Activated CD8-positive, alpha-beta memory T cell treated with anti-CD3 and anti-CD28 coated beads for 48 hours (primary cell): ENCODE results near the gene RASGRF1.

Experiments used
- DNase-seq, 3 experiments: peaks; one replicate each; pipeline ENCODE4 v3.0.0-alpha.2; 2020; ENCODE audit warnings: low read depth in 2 of 3, low spot score in 2 of 3

Gene RASGRF1

DNA sequence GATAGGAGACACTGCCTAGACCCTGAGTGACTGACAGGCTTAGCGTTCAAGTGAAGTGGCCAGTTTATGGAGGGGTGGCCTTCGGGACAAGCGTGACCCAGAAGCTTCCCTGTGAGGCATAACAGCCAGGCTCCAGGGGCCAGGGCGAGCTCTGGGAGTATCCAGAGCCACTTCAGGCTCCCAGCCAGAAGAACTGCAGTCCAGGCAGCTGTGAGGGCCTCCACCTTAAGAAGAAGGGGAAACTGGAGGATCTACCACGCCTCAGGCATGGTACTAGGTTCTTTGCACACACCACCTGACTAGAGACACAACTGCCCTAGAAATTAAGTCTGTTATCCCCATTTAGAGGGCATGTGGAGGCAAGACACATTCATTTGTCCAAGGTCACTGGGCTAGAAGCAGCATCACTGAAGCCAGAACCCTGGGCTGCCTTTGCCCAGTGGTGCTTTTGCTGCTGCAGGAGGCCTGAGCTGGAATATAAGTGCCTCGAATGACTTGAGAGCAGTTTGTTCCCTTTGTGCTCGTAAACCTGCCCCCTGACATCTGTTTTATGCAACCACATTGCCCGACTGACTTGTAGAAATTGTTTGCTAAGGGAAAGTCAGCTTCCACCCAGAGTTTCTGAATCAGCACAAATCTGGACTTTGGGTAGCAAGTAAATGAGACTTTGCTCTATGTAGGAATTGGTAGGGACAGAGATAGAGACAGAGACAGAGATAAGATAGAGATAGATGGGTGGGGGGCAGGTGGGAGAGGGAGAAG, 23.3 kb downstream of the RASGRF1 start:
- no peak for DNase-seq

DNA sequence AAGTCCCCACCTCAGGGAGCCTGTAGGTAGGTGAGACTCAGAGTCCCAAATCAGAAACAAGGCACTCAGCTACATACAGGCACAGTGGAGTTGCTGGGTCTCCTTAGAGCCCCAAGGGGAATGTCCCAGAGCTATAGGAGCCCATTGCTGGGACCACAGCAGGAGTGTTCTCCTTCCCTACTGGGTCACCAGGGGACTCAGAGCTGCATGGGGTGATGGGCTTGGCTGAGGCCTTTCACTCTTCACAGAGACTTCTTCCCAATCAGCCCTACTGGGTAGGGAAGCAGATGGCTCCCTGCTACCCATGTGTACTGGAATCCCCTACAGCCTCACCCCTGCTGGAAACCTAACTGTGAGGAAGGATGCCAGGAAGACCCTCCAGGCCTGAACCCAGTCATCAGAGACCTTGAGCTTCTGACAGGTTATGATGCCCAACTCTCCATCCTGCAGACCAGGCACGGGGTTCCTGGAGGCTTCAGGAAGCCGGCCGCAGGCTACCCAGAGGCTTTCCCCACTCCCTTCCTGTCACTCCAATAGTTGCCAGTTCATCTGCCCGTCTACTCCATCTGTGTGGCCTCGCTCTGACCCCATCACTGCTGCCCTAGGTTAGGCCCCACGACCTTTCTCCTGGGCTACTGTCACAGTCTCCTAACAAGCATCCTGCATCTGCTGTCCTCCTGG, 24.0 kb downstream of the RASGRF1 start:
- DNase-seq, result no peak

DNA sequence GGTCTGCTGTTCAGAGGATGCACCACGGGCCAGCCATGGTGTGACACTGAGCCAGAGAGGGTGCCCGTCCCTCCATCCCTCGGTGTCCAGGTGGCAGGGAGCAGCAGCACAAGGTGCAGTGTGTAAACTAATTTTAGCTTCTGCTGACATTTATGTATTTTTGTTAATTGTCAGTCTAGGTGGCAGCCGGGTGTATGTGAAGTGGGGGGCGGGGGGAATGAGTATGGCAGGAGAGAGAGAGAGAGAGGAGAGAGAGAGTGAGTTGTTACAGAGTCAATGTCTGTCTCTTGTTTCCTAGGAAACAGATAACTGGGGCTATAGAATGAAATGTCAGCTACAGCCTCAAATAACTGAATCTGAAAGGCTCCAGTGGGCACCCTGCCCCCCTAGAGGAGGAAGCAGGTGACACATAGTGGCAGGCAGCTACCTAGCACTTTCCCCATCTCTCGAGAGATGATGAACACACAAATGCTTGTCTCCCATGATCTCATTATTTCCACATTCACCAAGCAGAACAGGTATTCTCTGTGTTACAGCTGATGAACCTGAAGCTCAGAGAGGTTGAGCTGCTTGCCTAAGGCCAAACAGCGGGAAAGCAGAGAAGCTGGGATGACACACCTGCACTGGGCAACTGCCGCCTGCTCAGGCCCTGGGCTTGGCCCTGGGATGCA, 24.7 kb downstream of the RASGRF1 start:
- DNase-seq, result no peak

DNA sequence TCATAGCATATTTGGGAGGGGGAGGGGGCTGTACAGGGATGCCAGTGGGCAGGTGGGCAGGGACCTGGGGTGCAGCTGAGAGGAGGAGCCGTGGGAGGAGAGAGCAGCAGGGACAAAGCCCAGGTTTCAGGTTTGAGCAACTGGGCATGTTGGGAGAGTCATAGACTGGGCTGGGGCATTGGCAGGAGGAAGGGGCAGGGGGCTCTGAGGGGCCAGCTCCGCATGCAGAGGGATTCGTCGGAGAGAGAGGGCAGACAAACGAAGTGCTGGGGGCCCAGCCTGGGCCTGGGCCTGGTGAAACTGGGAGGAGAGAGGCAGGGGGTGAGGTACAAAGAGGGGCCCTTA, 25.2 kb downstream of the RASGRF1 start:
- DNase-seq, result no peak

DNA sequence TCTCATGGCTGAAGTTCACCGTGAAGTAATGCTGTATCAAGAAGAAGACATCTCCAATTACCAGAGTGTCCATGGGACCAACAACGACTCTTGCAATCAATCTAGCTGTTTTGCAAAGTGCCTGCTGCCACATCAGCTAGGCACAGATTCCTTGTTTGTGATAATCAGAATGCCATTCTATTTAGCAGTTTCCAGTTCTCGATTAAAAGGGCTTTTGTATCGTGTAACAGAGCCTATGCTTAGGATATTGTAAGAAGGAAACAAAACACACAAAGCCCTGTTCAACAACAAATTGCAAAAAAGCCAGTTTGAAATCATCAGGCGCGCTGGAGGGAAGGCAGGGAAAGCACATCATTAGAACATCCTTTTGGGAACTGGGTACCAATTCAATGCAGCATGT, 26.1 kb downstream of the RASGRF1 start:
- DNase-seq, result no peak

DNA sequence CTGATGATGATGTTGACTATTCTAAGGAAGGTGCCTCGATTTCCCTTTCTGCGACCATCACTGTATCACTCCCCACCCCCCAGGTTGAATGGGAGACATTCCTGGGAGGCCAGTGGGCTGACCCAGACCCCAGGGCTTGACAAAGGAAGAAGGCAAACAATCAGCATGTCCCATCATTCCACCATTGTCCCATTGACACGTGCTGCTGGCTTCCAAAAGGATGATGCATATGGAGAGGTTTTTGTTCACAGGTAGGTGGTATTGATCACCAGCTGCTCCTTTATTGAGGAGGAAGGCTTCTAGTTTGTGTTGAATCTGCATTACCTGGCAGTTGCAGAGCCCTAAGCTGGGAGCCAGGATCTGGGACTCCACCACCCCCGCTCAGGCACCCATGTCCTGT, 30.4 kb downstream of the RASGRF1 start:
- no peak for DNase-seq

DNA sequence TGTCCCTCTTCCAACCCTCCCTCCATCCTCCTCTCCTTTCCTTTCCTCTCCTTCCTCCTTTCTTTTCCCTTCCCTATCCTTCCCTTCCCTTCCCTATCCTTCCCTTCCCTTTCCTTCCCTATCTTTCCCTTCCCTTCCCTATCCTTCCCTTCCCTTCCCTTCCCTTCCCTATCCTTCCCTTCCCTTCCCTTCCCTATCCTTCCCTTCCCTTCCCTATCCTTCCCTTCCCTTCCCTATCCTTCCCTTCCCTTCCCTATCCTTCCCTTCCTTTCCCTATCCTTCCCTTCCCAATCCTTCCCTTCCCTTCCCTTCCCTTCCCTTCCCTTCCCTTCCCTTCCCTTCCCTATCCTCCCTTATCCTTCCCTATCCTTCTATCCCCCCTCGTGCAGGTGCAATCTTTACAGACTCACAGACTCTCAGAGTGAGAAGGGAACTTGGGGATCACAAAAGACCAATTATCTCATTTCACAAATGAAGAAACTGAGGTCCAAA, 31.5 kb downstream of the RASGRF1 start:
- DNase-seq, result no peak

DNA sequence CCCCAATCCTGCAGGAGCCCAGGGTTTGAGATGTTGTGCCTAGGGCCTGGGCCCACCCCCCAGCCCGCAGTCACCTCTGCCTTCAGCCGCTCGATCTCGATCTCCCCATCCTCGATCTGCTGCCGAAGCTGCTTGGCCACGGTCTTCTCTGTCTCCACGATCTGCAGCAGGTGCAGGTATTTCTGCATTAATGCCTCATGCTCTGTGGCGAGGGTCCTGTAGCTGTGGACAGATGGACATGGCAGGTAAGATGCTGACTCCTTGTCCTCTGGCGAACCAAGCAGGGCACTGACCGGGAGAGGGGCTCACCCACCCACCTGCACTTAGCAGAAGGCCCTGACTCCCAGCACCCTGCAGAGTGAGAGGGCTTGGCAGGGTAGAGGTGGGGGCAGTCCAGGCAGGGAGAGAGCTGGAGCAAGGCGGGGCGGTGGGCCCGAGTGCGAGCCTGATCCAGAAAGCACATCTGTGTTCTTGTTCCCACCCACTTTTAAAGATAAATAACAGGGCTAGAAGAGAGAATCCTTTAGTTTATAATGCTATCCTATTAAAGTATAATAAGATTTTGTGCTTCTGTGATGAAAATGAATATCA, 32.2 kb downstream of the RASGRF1 start:
- no peak for DNase-seq

DNA sequence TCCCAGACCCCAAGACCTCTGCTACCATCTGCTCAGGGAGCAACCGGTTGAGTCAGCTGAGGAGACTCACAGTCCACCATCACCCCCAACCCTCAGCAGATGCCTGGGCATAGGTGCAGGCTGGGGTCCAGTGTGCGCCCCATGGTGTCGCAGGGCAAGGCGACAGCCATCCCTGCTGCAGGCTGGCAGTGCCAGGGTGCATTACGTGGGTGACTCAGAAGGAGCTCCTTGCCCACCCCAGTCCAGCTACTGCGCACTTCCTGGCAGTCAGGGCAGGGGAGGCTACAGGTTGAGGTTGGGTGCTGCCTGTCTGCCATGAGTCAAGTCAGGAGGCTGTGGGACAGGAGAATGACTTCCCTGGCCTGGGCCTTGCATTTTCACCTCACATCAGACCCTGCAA, 33.5 kb downstream of the RASGRF1 start:
- no peak for DNase-seq

DNA sequence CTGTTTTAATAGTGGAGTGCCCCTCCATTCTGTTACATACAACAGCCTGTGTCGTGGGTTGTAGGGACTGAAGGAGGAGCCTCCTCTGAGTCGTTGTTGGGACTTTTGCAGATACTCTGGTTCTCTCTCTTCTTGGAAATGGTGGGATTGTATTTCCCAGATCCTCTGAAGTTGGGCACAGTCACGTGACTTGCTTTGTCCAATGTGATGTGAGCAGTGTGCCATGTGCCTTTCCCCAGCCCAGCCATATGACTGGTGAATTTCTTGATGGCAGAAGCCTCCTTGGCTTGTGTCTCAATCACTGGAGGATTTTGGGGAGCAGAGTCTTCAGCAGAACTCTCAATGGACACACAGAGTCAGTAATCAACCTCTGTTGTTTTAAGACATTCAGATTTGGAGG, 36.2 kb downstream of the RASGRF1 start:
- no peak for DNase-seq

DNA sequence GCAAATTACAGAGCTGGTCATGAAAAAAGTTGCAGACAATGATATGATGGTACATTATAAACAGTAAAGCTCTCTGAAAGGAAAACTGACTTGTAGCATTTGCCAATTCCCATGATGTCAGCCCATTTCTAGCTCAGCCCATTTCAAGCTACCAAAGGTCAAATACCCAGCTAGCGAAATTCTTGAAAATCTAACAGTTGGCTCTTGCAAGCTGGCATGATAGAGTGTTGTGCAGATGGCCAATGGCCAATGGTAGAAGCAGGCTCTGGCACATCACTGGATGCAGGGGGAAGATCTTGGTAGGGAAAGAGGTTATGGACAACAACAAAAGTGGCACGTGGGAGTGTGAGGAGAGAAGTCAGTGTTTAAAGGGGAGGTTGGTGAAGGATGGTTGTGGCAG, 36.7 kb downstream of the RASGRF1 start:
- DNase-seq, result no peak

DNA sequence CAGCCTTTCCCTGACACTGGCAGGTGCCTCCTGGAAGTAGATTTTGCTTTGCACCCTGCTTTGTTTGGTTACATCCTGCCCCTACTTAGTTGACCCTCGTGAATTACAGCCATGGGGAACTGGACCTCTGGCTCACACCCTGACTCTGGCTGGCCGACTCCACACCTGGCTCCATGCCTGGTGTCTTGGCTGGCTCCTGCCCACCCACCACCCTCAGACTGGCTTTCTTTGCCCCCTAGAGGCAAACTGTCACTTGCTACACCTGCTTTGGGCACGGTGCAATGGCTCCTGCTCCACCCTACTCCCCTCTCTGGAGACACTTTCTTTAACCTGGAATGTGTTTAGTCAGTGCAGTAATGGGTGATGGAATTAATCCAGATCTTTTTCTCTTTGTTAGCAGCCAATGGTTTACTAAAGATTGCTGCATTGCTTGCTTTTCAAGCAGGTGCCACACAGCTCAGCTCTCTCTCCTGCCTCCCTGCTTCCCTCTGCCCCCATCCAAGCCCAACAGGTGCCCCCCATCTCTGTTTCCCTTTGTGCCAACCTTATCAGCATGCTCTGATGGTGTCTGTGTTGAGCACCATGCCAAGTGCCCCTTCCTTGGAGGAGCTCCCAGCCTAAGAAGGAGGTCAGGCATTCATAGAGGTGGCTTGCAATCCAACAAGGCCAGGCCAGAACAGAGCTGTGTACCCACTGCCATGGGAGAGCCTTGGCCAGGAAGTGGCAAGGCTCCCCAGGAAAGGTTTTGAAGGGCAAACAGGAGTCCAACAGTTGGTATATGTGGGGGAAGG, 38.4 kb downstream of the RASGRF1 start:
- DNase-seq, result no peak

DNA sequence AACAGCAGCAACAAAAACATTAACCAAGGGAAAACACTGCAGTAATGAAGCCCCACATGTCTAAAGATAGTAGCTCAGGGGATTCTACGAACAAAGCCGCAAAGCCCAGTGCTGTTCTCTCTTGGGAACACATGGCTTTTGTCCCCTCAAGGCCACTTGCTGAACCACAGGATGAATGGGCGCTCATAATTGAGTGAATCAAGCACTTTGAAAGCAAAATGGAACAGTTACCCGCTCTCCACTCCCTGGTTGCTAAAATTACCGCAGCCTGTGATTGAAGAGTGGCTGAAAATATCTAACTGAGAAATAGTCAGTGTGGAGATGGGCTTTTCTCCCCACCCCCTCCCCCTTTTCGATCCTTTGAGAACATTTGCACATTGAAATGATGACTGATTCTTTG, 39.6 kb downstream of the RASGRF1 start:
- no peak for DNase-seq

DNA sequence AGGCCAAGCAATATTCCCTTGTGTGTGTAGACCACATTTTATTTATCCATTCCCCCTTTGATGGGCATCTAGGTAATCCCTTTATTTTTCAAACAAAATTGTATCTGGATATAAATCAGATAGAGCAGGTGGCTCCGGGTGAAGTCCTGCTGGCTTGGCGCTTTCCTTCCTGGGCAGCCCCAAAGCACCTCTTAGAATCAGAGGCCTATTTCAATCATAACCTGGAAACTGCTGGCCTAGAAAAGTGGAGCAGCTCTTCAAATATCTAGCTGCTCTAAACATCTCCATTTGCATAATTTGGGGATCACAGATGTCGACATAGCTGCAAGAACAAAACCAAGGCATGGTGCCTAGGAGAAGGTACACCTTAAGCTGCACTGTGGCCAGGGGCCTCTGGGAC, 40.2 kb downstream of the RASGRF1 start:
- no peak for DNase-seq

DNA sequence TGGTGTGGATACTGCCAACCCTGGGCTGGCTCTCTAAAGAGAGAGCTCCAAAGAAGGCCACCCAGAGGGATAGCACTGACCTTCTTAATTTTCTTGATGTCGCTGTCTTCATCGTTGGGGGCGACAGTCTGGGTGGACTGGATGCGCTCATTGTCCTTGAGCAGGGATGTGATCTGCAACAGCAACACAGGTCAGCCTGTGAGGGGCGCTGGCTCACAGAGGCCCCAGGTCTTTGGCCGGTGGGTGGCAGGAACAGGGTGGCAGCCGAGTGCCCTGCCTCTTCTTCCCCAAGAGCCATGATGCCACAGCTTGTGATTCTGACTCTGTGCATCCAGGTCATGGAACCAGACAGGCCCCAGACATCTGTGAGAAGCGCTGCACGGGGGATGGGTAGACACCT, 41.2 kb downstream of the RASGRF1 start:
- DNase-seq, result no peak

DNA sequence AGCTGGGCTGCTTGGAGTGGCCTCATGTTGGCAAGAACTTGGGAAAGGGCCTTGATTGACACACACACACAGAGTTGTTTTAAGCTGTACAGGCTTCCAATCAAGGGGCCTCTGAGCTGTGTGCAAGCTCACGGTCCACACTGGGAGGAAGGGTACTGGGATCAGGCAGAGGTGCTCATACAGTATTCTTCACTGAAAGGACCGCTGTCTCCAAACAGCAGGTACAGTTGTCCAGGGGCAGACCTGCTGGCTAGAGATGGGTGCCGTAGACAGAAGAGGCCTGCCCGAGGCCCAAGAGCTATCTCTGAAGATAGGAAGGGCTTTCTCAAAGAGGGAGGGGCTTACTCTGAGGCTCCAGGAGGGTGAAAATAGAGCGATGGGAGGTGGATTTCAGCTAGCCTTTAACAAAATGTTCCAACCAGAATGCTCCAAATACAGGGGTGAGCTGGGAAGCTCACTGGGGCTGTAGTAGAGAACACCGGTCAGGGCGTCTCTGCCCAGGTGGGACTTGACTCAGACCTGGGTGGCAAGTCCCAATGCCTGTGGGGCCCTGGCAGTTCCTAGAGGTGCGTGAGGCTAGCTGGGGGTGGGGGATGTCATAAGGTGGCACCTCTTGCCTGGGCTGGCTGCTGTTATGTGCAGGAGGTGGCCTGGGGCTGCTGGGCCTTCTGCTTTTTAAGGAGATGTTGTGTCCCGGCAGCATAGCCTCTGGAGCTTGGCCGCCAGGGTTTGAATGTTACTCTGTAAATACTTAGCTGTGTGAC, 42.7 kb downstream of the RASGRF1 start:
- DNase-seq, result no peak

DNA sequence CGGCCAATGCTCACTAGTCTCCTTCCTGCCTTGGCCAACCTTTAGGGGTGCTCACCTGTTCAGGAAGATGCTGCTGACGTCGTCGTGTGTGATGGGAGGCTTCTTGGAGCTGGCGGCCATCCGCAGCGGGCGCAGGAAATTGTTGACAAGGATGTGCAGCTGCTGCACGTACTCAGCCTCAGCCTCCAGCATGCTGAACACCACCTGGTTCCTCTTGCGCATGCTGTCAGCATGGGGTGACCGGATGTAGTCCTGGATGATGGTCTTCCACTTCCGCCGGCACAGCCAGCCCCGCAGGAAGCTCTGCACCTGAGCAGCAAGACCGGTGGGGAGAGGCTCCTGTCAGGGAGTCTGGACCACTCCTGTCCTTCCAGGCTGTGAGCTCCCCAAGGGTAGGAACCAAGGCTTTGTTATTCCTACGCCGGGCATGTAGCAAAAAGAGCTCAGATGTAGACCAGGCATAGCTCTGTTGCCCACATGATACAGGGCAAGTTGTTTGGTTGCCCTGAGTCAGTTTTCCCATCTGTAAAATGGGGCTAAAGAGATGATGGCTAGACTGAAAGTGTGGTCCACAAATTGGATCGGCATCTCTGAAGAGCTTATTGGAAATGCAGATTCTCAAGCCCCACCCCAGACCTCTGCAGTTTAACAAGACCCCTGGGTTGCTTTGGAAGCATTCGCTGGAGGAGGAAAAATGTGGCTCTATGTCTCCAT, 43.7 kb downstream of the RASGRF1 start:
- no peak for DNase-seq

DNA sequence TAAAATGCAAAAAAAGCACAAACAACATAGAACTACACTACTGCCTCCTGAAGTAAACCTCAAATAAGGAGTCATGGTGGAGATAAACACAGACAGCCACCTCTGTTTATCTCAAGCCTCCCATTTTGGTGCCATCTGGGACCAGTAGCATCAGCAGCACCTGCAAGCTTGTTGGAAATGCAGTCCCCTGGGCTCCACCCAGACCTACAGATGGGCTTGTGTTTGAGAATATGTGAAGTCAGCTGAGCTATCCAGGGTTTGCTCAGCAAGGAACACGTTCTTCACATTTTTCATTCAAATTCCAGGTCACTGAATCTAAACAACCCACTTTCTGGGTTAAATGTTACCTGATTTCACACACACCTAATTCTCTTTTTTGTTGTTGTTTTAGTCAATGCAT, 45.5 kb downstream of the RASGRF1 start:
- no peak for DNase-seq

DNA sequence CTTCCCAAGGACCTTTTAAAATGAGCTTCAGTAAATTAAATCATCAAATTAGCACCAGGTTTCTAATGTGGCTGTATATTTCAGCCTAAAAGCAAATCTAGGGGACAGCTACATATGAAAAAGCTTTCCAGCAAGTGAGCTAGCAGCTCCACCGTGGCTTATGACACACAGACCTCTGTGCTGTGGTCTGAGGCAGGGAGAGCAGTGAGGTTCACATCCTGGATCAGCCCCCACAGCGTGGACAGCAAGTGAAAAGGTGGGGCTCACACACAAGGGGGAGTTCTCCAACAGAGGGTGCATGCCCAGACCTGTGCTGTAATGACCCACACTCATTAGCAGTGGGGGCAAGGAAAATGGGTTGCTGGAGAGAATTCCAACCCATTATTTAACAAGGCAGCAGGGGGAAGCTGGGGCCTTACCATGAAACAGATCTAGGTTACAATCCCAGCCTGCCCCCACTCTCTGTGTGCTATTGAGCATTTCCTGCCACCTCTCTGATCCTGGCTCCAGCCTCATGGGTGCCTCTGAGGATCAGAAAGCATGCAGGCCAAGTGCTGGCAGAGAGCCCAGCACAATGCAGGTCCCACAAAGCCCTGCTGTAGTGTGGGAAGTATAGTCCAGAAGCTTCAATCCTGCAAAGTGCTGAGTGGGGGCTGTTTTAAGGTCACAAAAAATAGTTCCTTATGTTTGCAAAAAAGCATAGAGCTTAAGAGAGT, 48.2 kb downstream of the RASGRF1 start:
- no peak for DNase-seq
